Thoracic aorta endothelial cell (primary cell): Measurements from ENCODE around the gene CXCL13. TPM values are rescaled to one million over a fixed set of nuclear protein-coding genes. Genes with fewer than 3 reads are reported as not detected.

Source experiments
- total RNA-seq: library from RNA; depleted of rRNA; stranded (reverse); fragments of >200 nt; gene quantifications from 2 replicates; pipeline ENCODE4 v1.2.3, GENCODE V29; 2012

CXCL13 gene, protein sequence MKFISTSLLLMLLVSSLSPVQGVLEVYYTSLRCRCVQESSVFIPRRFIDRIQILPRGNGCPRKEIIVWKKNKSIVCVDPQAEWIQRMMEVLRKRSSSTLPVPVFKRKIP
- not detected in 2 replicates for total RNA-seq

DNA sequence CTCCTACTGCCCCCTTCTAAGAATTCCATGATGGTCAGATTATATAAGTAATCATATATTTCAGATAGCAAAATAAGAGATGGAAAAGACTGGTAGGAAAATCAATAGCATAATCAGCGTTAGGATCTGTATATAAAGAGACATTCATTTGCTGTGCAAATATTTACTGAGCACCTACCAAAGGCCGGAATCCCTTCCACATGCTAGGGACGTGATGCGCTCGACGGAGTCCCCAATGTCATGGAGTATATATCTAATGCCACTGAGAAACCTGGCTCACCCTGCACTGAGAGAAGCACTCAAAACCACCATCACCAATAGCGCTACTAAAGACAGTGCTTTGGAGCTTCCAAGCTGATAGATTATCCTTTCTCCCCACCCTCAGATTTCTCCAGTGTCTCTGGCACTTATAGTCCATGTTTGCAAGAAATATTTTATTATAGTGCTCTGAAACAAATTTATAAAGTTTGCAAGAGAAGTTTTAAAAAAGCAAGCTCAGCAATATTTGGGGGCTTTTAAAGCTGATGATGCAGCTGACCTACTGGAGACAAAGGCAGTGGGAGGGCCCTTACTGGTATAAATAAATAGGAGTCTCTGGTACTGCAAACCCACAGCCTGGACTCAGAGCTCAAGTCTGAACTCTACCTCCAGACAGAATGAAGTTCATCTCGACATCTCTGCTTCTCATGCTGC is at the start of gene CXCL13:
CXCL13 (plus strand) TSS at position 611 of the 693 bp plus-strand sequence; CDS start at position 657, 46 bp downstream.

Other genes with a start within 250 kb of the CXCL13 start
- 59.4 and 70.1 TPM in 2 replicates for gene CNOT6L, start 213.5 kb downstream of the CXCL13 start, total RNA-seq